Tibial nerve (tissue), 4 donors: ENCODE measurements around the gene H3-3A. TPM values are rescaled to one million over a fixed set of nuclear protein-coding genes. Genes with fewer than 3 reads are reported as not detected.

Experiments used
- DNase-seq, 2 donors: peaks; one replicate each; pipeline ENCODE4 v3.0.0-alpha.2; 2019; ENCODE audit warnings: low spot score in 2 of 2
- H3K27ac ChIP-seq, 4 donors: fragments of 200-600 bp; sonication (generic) in 3 of 4; one replicate each; pipeline ENCODE4 v1.5.1; 2017 to 2019; ENCODE audit warnings: mild to moderate bottlenecking in 1 of 4
- H3K27me3 ChIP-seq, 2 donors: fragments of 200-600 bp; sonication (generic) in 1 of 2; one replicate each; pipeline versions ENCODE4 v1.5.1 to v1.6.0; 2017 to 2019
- H3K36me3 ChIP-seq, 3 donors: fragments of 200-600 bp; sonication (generic); one replicate each; pipeline ENCODE4 v1.5.1; 2018 to 2019
- H3K4me1 ChIP-seq, 4 donors: fragments of 200-600 bp; sonication (generic) in 3 of 4; one replicate each; pipeline ENCODE4 v1.5.1; 2017 to 2019
- H3K4me3 ChIP-seq, 4 donors: fragments of 200-600 bp; sonication (generic) in 3 of 4; one replicate each; pipeline ENCODE4 v1.5.1; 2017 to 2019; ENCODE audit warnings: mild to moderate bottlenecking in 1 of 4, moderate library complexity in 1 of 4
- H3K9me3 ChIP-seq, 4 donors: fragments of 200-600 bp; sonication (generic) in 3 of 4; one replicate each; pipeline ENCODE4 v1.5.1; 2017 to 2019
- EP300 ChIP-seq, 2 donors: sonication (generic); formaldehyde crosslinking; IDR thresholded peaks; one replicate each; pipeline ENCODE4 v1.6.1; 2017; ENCODE audit warnings: antibody characterized with exemption in 2 of 2, mild to moderate bottlenecking in 1 of 2
- POLR2A ChIP-seq, 2 donors: fragments of 450-650 bp; IDR thresholded peaks; one replicate each; pipeline ENCODE4 v1.6.1; 2017; ENCODE audit warnings: antibody characterized with exemption in 2 of 2, mild to moderate bottlenecking in 2 of 2, moderate library complexity in 2 of 2
- WGBS, 2 donors: methylation state at CpG; one replicate each; pipeline ENCODE4 v1.1.5; 2018; 5-methylcytosine and 5-hydroxymethylcytosine counted together
- total RNA-seq, 4 donors: library from RNA; depleted of rRNA; stranded (reverse); fragments of >200 nt; gene quantifications; one replicate each; pipeline ENCODE4 v1.1.0, GENCODE V29; 2016
- TF ChIP-seq, protein P1 (sequence below), 5 experiments: fragments of 200-600 bp in 3 of 5; fragments of 450-650 bp in 2 of 5; sonication (generic) in 3 of 5; IDR thresholded peaks; one replicate each; pipeline ENCODE4 v1.5.1; 2016 to 2019; ENCODE audit warnings: antibody characterized with exemption in 5 of 5, mild to moderate bottlenecking in 3 of 5, moderate library complexity in 2 of 5

H3-3A gene
- total RNA-seq, 4 donors from 2014 or later = 193 to 204 (median 197) TPM

DNA sequence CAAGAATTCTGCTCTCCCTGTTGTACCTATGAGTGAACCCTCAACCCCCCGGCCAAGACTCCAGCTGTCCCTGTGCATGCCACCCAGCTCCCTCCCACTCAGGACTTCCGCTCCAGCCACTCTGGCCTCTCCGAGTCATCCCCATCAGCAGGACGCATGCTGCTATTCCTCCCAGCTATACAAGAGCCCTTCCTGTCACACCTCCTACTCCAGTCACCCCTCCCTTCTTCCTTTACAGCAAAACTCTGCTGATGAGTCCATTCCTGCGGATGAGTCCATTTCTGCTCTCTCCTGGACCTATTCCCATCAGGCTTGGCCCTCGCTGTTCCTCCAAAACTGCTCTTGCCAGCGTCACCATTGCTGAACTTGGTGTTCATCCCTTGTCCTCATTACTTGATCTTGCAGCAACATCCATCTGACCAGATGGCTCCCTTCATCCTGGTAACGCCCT lies 42.2 kb downstream of the H3-3A start:
- H3K4me1 ChIP-seq = peaks cover 0 to 27% (median 4%) of the 10 kb centered on the region in 4 donors
- no peak for TF ChIP-seq POLR2A (IDR thresholded peaks at IDR 0.05)
- TF ChIP-seq EP300 (IDR thresholded peaks at IDR 0.05) = no peak
- TF ChIP-seq, protein P1, sequence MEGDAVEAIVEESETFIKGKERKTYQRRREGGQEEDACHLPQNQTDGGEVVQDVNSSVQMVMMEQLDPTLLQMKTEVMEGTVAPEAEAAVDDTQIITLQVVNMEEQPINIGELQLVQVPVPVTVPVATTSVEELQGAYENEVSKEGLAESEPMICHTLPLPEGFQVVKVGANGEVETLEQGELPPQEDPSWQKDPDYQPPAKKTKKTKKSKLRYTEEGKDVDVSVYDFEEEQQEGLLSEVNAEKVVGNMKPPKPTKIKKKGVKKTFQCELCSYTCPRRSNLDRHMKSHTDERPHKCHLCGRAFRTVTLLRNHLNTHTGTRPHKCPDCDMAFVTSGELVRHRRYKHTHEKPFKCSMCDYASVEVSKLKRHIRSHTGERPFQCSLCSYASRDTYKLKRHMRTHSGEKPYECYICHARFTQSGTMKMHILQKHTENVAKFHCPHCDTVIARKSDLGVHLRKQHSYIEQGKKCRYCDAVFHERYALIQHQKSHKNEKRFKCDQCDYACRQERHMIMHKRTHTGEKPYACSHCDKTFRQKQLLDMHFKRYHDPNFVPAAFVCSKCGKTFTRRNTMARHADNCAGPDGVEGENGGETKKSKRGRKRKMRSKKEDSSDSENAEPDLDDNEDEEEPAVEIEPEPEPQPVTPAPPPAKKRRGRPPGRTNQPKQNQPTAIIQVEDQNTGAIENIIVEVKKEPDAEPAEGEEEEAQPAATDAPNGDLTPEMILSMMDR (IDR thresholded peaks at IDR 0.05) = no peak
- WGBS, 2 donors = 61 to 74% methylated on average over 8 of the region's 8 CpGs
- no peak overlapping the region for H3K27ac ChIP-seq
- H3K4me3 ChIP-seq = no peak overlapping the region
- no peaks in the 10 kb centered on the region for H3K9me3 ChIP-seq
- no peaks in the 10 kb centered on the region for H3K36me3 ChIP-seq
- DNase-seq = no peak
- no peaks in the 10 kb centered on the region for H3K27me3 ChIP-seq

- Histone ChIP-seq H3K9me3 (no peaks in the 10 kb centered on the region), H3K27ac (peak overlapping the region in 2 of 4 donors; percentile 94 to 99), H3K27me3 (no peaks in the 10 kb centered on the region), H3K36me3 (no peaks in the 10 kb centered on the region), H3K4me3 (no peak overlapping the region), H3K4me1 (peaks cover 0 to 30% (median 17%) of the 10 kb centered on the region in 4 donors)
- 76% methylated on average over 3 of the region's 3 CpGs for WGBS, 2 donors
- TF ChIP-seq EP300 (IDR thresholded peaks at IDR 0.05) (no peak), POLR2A (IDR thresholded peaks at IDR 0.05) (no peak)
- TF ChIP-seq, protein P1 (IDR thresholded peaks at IDR 0.05) = no peak
- DNase-seq = no peak
These were observed 45.2 kb downstream of the H3-3A start for GRCh38 chr1:226107471-226108460.

DNA sequence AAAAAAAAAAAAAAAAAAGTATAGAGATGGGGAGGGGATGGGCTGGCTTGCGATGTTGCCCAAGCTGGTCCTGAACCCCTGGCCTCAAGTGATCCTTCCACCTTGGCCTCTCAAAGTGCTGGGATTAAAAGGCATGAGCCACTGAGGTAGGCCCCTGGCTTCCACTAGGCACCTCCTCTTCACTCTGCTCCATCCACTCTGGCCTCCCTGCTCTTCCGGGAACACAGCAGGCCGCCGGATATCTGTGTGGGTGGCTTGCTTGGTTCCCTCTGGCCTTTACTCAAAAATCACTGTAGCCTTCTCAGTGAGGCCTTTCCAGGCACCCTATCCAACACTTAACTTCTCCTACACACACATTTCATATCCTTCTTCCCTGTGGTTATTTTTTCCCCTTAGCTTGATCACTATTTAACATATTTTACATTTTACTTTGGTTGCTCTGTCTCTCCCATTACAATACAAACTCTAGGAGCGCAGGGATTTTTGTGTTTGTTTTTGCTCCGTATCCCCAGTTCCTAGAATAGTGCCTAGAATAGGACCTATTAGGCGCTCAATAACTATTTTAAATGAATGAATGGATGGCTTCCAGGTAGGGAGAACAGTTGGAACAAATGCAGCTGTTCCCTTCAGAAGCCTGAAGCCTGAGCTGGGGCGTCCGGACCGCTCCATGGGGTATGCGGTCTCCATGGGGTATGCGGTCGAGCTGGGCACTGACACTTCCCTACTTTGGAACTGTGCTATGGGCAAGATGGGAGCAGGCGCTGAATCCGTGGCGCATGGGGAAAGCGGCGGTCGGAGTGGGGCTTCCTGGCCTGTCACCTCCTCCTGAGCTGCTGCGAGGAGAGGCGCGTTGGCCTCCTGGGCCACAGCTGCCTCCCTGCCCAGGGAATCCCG lies 46.7 kb downstream of the H3-3A start:
- peak overlapping the region; percentile 78 to 99 (median 95) for H3K27ac ChIP-seq
- WGBS, 2 donors = 11 to 14% methylated on average over 20 to 23 of the region's 23 CpGs
- H3K4me3 ChIP-seq = peak overlapping the region; percentile 52 to 92 (median 76)
- peak in 1 of 2 donors; percentile 19 for DNase-seq
- TF ChIP-seq EP300 (IDR thresholded peaks at IDR 0.05) (peak in 1 of 2 donors; percentile 45), POLR2A (IDR thresholded peaks at IDR 0.05) (no peak)
- H3K4me1 ChIP-seq = peaks cover 0 to 30% (median 17%) of the 10 kb centered on the region in 4 donors
- H3K36me3 ChIP-seq = no peaks in the 10 kb centered on the region
- no peaks in the 10 kb centered on the region for H3K27me3 ChIP-seq
- no peaks in the 10 kb centered on the region for H3K9me3 ChIP-seq

GRCh38 chr1:226109829-226110248 lies 47.3 kb downstream of the H3-3A start:
- H3K4me1 ChIP-seq = peaks cover 0 to 30% (median 17%) of the 10 kb centered on the region in 4 donors
- DNase-seq = peak; percentile 75 to 81
- no peaks in the 10 kb centered on the region for H3K36me3 ChIP-seq
- TF ChIP-seq, protein P1 (IDR thresholded peaks at IDR 0.05) = peak in 1 of 5 experiments; percentile 56
- TF ChIP-seq EP300 (IDR thresholded peaks at IDR 0.05) (no peak), POLR2A (IDR thresholded peaks at IDR 0.05) (peak in 1 of 2 donors; percentile 43)
- H3K27me3 ChIP-seq = no peaks in the 10 kb centered on the region
- H3K27ac ChIP-seq = peak overlapping the region; percentile 94 to 99 (median 96)
- whole genome bisulfite sequencing, 2 donors = 0 to 1% methylated on average over 7 to 32 of the region's 57 CpGs
- H3K9me3 ChIP-seq = no peaks in the 10 kb centered on the region
- peak overlapping the region; percentile 52 to 92 (median 76) for H3K4me3 ChIP-seq
